Activated naive CD8-positive, alpha-beta T cell (primary cell): ENCODE measurements around the gene CA4.
"Not testable (repeated sequence)": the region's sequence is repeated elsewhere in the genome, so short reads cannot be mapped to it uniquely, and the experiment has no call there.

ENCODE experiments used
- H3K27ac Mint-ChIP-seq: one replicate; pipeline ENCODE4 v1.8.0; 2021; ENCODE audit warnings: mixed read lengths
- H3K27me3 Mint-ChIP-seq: one replicate; pipeline ENCODE4 v1.8.0; 2021; ENCODE audit warnings: mixed read lengths
- H3K36me3 Mint-ChIP-seq: one replicate; pipeline ENCODE4 v1.8.0; 2021; ENCODE audit warnings: mixed read lengths
- H3K4me1 Mint-ChIP-seq: one replicate; pipeline ENCODE4 v1.8.0; 2021; ENCODE audit warnings: low read depth, mixed read lengths
- H3K4me3 Mint-ChIP-seq: one replicate; pipeline ENCODE4 v1.8.0; 2021; ENCODE audit warnings: mild to moderate bottlenecking, mixed read lengths
- H3K9me3 Mint-ChIP-seq: one replicate; pipeline ENCODE4 v1.8.0; 2021; ENCODE audit warnings: low read depth, mixed read lengths

CA4 gene

DNA sequence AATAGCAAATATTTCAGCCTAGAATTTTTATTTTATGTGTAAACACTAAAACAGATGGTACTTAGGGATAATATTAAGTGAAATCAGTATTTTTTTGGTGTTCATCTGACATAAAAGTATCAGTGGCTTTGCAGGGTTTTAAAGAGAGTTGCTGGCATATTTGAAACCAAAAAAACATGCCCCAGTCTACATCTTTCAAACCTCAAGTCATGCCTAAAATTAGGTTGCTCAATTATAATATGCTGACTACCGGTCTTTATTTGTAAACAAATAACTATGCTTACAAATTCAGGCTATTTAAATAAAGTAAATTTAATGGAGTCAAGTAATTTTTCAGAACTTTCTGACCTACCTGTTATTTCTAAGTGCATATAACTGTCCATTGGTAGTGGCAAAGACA, 58.5 kb downstream of the CA4 start:
- H3K27ac Mint-ChIP-seq, H3K36me3 Mint-ChIP-seq, H3K27me3 Mint-ChIP-seq, H3K4me1 Mint-ChIP-seq, H3K9me3 Mint-ChIP-seq, H3K4me3 Mint-ChIP-seq: not testable (repeated sequence)
